Measurements from ENCODE around the gene CEPT1. TPM values are rescaled to one million over a fixed set of nuclear protein-coding genes. Genes with fewer than 3 reads are reported as not detected.

CEPT1 gene
- total and polyA plus RNA-seq, 2 of the 8 experiments (the other 6 are each of a cell fraction or from before 2014, with no cell fraction given) = 18.5 to 28.6 TPM

DNA sequence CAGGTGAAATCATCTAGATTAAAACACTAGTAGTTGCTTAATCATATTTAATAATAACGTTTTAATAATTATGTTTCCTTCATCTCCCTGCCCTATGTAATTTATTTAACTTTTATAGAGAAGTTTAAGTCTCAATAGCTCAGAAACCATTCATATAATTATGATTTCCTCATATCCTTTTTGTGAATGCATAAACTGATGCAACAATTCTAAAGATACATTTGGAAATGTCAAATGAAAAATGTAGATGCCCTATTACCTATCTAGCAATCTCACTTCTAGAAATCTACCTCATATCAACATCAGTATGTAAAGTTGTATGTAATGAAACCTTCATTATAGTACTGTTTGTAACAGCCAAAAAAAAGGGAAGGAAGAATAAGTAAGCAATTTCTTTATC is 10.6 kb upstream of the CEPT1 start (continued):
- TF ChIP-seq, protein P1, sequence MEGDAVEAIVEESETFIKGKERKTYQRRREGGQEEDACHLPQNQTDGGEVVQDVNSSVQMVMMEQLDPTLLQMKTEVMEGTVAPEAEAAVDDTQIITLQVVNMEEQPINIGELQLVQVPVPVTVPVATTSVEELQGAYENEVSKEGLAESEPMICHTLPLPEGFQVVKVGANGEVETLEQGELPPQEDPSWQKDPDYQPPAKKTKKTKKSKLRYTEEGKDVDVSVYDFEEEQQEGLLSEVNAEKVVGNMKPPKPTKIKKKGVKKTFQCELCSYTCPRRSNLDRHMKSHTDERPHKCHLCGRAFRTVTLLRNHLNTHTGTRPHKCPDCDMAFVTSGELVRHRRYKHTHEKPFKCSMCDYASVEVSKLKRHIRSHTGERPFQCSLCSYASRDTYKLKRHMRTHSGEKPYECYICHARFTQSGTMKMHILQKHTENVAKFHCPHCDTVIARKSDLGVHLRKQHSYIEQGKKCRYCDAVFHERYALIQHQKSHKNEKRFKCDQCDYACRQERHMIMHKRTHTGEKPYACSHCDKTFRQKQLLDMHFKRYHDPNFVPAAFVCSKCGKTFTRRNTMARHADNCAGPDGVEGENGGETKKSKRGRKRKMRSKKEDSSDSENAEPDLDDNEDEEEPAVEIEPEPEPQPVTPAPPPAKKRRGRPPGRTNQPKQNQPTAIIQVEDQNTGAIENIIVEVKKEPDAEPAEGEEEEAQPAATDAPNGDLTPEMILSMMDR (IDR thresholded peaks at IDR 0.05; ENCODE audit: control extremely low read depth in 1 of 3, insufficient read depth in 1 of 3, low read depth in 1 of 3, low read length in 3 of 3) = no peak
- TF ChIP-seq SP4 (IDR thresholded peaks at IDR 0.05; ENCODE audit: low read length) = no peak
- TF ChIP-seq, protein P2, sequence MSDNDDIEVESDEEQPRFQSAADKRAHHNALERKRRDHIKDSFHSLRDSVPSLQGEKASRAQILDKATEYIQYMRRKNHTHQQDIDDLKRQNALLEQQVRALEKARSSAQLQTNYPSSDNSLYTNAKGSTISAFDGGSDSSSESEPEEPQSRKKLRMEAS (IDR thresholded peaks at IDR 0.05) = no peak
- no peak for TF ChIP-seq CHD1 (IDR thresholded peaks at IDR 0.05; ENCODE audit: low read depth, low read length)
- no peak for TF ChIP-seq NANOG (IDR thresholded peaks at IDR 0.05; ENCODE audit: insufficient read depth, low read depth, low read length, poor library complexity, severe bottlenecking)
